ENCODE data around the gene SLAMF6.
"Not testable (repeated sequence)": the region's sequence is repeated elsewhere in the genome, so short reads cannot be mapped to it uniquely, and the experiment has no call there.

SLAMF6 gene

DNA sequence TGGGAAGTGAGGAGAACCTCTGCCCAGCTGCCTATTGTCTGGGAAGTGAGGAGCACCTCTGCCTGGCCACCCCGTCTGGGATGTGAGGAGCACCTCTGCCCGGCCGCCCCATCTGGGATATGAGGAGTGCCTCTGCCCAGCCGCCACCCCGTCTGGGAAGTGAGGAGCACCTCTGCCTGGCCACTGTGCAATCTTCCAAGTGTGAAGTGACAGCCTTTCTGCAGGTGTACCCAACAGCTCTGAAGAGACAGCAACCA lies 9.4 kb upstream of the SLAMF6 start:
- Mint-ChIP-seq H3K36me3 (peaks cover 17% of the 10 kb centered on the region), H3K4me1 (peaks cover 23% of the 10 kb centered on the region)
- H3K27me3 Mint-ChIP-seq, H3K4me3 Mint-ChIP-seq, H3K9me3 Mint-ChIP-seq, H3K27ac Mint-ChIP-seq: not testable (repeated sequence)

- H3K27ac Mint-ChIP-seq, H3K4me3 Mint-ChIP-seq, H3K9me3 Mint-ChIP-seq, H3K27me3 Mint-ChIP-seq: not testable (repeated sequence)
- Mint-ChIP-seq H3K36me3 (peaks cover 20% of the 10 kb centered on the region), H3K4me1 (peaks cover 23% of the 10 kb centered on the region)
Observed at GRCh38 chr1:160531809-160532556, 8.9 kb upstream of the SLAMF6 start.

DNA sequence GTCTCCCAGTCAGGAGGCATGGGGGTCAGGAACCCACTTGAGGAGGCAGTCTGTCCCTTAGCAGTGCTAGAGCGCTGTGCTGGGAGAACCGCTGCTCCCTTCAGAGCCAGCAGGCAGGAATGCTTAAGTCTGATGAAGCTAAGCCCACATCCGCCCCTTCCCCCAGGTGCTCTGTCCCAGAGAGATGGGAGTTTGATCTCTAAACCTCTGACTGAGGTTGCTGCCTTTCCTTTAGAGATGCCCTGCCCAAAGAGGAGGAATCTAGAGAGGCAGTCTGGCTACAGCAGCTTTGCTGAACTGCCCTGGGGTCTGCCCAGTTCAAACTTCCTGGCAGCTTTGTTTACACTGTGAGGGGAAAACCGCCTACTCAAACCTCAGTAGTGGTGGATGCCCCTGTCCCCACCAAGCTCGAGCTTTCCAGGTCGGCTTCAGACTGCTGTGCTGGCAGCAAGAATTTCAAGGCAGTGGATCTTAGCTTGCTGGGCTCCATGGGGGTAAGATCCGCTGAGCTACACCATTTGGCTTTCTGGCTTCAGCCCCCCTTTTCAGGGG lies 6.4 kb upstream of the SLAMF6 start:
- not testable (repeated sequence) for H3K4me3 Mint-ChIP-seq, H3K27ac Mint-ChIP-seq

GRCh38 chr1:160523789-160524188 lies 734 bp upstream of the SLAMF6 start:
- not testable (repeated sequence) for H3K27me3 Mint-ChIP-seq, H3K9me3 Mint-ChIP-seq
- H3K36me3 Mint-ChIP-seq, result peaks cover 29% of the 10 kb centered on the region
- peaks cover 68% of the 10 kb centered on the region for H3K4me1 Mint-ChIP-seq
- peak overlapping the region; percentile 56 for H3K4me3 Mint-ChIP-seq
- H3K27ac Mint-ChIP-seq, result peak overlapping the region; percentile 78

More for the DNA sequence above, 6.4 kb upstream of the SLAMF6 start:
- H3K27me3 Mint-ChIP-seq, H3K9me3 Mint-ChIP-seq: not testable (repeated sequence)
- Mint-ChIP-seq H3K4me1 (peaks cover 37% of the 10 kb centered on the region), H3K36me3 (peaks cover 19% of the 10 kb centered on the region)

- peaks cover 7% of the 10 kb centered on the region for H3K9me3 Mint-ChIP-seq
- H3K4me3 Mint-ChIP-seq, result peak overlapping the region; percentile 96
- H3K36me3 Mint-ChIP-seq, result peaks cover 32% of the 10 kb centered on the region
Observed at GRCh38 chr1:160522136-160522535, 919 bp downstream of the SLAMF6 start.

DNA sequence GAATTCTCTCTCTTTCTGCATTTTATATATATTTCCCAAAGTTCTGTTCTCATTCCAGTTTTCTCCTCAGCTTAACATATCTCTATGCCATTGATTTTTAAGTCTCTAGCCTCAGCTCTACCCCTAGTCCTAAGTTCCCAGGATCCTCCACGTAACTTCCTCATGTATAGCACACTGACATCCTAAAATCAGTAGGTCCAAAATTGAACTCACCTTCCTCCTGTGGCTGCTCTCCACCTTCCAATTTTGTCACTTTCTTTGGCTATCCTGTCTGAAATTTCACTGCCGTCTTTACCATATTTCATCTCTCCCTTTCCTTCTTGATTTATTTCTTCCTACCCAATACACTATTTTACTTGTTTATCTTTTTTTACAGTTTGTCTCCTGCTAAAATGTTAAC lies 1.5 kb downstream of the SLAMF6 start:
- Mint-ChIP-seq H3K36me3 (peaks cover 27% of the 10 kb centered on the region), H3K4me1 (peaks cover 85% of the 10 kb centered on the region), H3K27ac (peak overlapping the region; percentile 99), H3K27me3 (no peaks in the 10 kb centered on the region), H3K4me3 (peak overlapping the region; percentile 96), H3K9me3 (peaks cover under 1% of the 10 kb centered on the region)

More at GRCh38 chr1:160522136-160522535, 919 bp downstream of the SLAMF6 start:
- no peaks in the 10 kb centered on the region for H3K27me3 Mint-ChIP-seq
- peak overlapping the region; percentile 99 for H3K27ac Mint-ChIP-seq
- H3K4me1 Mint-ChIP-seq, result peaks cover 83% of the 10 kb centered on the region

DNA sequence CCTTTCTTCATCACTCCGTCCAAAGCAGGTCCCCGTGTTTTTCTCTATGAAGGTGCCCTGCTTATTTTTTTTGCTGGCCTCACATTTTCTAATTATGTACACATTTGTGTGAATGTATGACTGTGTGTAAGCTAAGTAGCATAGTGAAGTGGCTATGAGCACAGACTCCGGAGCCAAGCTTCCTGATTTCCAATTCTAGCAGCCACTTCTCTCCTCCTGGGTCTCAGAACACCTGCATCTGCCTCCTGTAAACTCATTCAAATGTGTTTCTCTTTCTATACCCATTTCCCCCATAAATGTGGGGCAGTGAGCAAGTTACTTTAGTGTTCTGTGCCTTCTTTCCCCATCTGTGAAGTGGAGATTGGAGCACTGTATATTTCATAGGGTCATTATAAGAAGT lies 2.1 kb downstream of the SLAMF6 start:
- Mint-ChIP-seq H3K27me3 (no peaks in the 10 kb centered on the region), H3K4me1 (peaks cover 89% of the 10 kb centered on the region), H3K4me3 (peak overlapping the region; percentile 96), H3K27ac (peak overlapping the region; percentile 99), H3K9me3 (no peaks in the 10 kb centered on the region), H3K36me3 (peaks cover 27% of the 10 kb centered on the region)

DNA sequence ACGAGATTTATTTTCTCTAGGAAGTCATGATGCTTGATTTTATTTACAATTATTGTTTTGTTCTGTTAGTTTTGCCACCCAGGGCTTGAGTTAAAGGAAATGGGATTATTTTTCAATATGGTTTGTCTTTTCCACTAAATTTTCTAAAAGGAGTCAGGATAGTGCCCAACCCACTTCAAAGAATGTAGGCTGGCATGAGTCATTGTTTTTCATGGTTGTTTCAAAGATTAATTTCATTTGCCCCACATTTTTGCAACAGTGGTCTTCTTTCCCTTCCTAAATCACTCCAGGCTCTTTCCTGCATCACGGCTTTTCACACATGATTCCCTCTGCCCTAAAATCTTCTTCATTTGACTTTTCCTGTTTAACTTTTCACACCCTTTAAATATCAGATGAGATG lies 2.5 kb downstream of the SLAMF6 start:
- H3K9me3 Mint-ChIP-seq, result no peaks in the 10 kb centered on the region

GRCh38 chr1:160519642-160520435 lies 3.2 kb downstream of the SLAMF6 start:
- Mint-ChIP-seq H3K27me3 (no peaks in the 10 kb centered on the region), H3K4me3 (peak overlapping the region; percentile 96), H3K36me3 (peaks cover 28% of the 10 kb centered on the region), H3K27ac (peak overlapping the region; percentile 99), H3K4me1 (peaks cover 95% of the 10 kb centered on the region), H3K9me3 (no peaks in the 10 kb centered on the region)

More for the DNA sequence above, 2.5 kb downstream of the SLAMF6 start:
- peak overlapping the region; percentile 96 for H3K4me3 Mint-ChIP-seq
- H3K27ac Mint-ChIP-seq, result peak overlapping the region; percentile 99
- H3K36me3 Mint-ChIP-seq, result peaks cover 27% of the 10 kb centered on the region
- H3K4me1 Mint-ChIP-seq, result peaks cover 94% of the 10 kb centered on the region
- H3K27me3 Mint-ChIP-seq, result no peaks in the 10 kb centered on the region

DNA sequence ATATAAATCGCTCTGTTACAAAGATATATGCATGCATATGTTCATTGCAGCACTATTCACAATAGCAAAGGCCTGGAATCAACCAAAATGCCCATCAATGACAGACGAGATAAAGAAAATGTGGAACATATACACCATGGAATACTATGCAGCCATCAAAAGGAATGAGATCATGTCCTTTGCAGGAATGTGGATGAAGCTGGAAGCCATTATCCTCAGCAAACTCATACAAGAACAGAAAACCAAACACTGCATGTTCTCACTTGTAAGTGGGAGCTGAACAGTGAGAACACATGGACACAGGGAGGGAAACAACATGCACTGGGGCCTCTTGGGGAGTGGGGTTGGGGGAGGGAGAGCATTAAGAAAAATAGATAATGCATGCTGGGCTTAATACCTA lies 5.5 kb downstream of the SLAMF6 start:
- H3K27me3 Mint-ChIP-seq, H3K9me3 Mint-ChIP-seq: not testable (repeated sequence)
- peaks cover 43% of the 10 kb centered on the region for H3K36me3 Mint-ChIP-seq
- peak overlapping the region; percentile 59 for H3K4me3 Mint-ChIP-seq
- H3K27ac Mint-ChIP-seq, result peak overlapping the region; percentile 92
- peaks cover 99% of the 10 kb centered on the region for H3K4me1 Mint-ChIP-seq

DNA sequence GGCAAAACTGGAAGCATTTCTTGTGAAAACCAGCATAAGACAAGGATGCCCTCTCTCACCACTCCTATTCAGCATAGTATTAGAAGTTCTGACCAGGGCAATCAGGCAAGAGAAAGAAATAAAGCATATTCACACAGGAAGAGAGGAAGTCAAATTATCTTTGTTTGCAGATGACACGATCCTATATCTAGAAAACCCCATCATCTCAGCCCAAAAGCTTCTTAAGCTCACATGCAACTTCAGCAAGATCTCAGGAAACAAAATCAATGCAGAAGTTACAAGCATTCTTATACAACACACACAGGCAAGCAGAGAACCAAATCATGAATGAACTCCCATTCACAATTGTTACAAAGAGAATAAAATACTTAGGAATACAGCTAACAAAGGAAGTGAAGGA lies 7.1 kb downstream of the SLAMF6 start:
- H3K4me1 Mint-ChIP-seq, result peaks cover 88% of the 10 kb centered on the region
- H3K9me3 Mint-ChIP-seq, H3K27me3 Mint-ChIP-seq: not testable (repeated sequence)
- peaks cover 44% of the 10 kb centered on the region for H3K36me3 Mint-ChIP-seq
- peak overlapping the region; percentile 74 for H3K4me3 Mint-ChIP-seq
- H3K27ac Mint-ChIP-seq, result peak overlapping the region; percentile 92

GRCh38 chr1:160504651-160505050 lies 18.4 kb downstream of the SLAMF6 start:
- no peak overlapping the region for H3K4me3 Mint-ChIP-seq
- H3K36me3 Mint-ChIP-seq, result peaks cover 61% of the 10 kb centered on the region
- H3K4me1 Mint-ChIP-seq, result peaks cover 85% of the 10 kb centered on the region
- no peaks in the 10 kb centered on the region for H3K27me3 Mint-ChIP-seq
- H3K27ac Mint-ChIP-seq, result peak overlapping the region; percentile 24
- peaks cover 10% of the 10 kb centered on the region for H3K9me3 Mint-ChIP-seq

GRCh38 chr1:160503087-160503486 lies 20.0 kb downstream of the SLAMF6 start:
- Mint-ChIP-seq H3K9me3 (peaks cover 15% of the 10 kb centered on the region), H3K27me3 (no peaks in the 10 kb centered on the region), H3K36me3 (peaks cover 62% of the 10 kb centered on the region), H3K27ac (peak overlapping the region; percentile 52), H3K4me3 (no peak overlapping the region), H3K4me1 (peaks cover 87% of the 10 kb centered on the region)

DNA sequence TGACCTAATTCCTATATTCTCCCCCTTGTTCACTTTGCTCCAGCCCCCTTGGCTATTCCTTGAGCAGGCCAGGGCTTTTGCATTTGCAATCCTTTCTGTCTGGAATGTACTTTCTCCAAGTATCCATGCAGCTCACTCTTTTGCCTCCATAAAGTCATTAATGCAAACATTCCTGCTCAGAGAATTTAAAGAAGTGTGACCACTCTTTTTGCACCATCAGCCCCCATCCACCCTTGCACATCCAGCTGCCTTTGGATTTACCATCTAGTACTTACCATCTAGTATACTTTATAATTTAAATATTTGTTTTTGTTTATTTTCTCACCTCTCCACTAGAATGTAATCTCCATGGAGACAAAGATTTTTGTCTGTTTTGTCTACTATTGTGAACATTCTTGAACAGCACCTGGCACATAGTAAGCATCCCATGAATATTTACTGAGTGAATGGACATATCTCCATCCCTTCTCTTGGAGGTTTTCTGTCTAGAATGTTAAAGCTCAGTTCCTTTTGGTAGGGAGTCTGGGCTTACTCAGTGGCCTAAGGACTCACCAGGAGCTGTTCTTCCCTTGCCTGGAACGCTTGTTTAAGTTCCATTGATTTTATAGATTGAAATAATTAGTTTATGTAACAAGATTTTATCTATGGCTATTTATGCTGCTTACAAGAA lies 22.6 kb downstream of the SLAMF6 start:
- H3K27me3 Mint-ChIP-seq, result no peaks in the 10 kb centered on the region
- H3K36me3 Mint-ChIP-seq, result peaks cover 50% of the 10 kb centered on the region
- peak overlapping the region; percentile 44 for H3K27ac Mint-ChIP-seq
- H3K9me3 Mint-ChIP-seq, result peaks cover 5% of the 10 kb centered on the region
- H3K4me3 Mint-ChIP-seq, result no peak overlapping the region
- peaks cover 82% of the 10 kb centered on the region for H3K4me1 Mint-ChIP-seq

DNA sequence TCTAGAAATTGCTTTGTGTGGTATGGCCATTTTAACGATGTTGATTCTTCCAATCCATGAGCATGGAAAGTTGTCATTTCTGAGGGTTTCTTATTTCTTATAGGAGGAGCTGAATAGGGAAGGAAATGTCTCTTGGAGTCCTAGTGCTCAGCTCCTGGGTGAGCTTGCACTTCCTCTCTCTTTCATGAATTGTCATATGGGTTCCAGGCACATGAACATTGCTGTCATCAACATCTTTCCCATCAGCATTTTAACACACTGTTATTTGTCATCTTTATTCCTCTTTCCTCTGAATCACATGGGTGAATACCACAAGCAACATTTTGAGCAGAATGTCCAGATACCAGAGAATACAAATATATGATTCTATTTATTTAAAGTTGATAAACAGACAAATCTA lies 23.4 kb downstream of the SLAMF6 start:
- no peak overlapping the region for H3K4me3 Mint-ChIP-seq
- peaks cover 83% of the 10 kb centered on the region for H3K4me1 Mint-ChIP-seq
- peaks cover 54% of the 10 kb centered on the region for H3K36me3 Mint-ChIP-seq
- no peak overlapping the region for H3K27ac Mint-ChIP-seq
- peaks cover 5% of the 10 kb centered on the region for H3K9me3 Mint-ChIP-seq
- H3K27me3 Mint-ChIP-seq, result no peaks in the 10 kb centered on the region

Measured in activated naive CD4-positive, alpha-beta T cell treated with anti-CD3 and anti-CD28 coated beads, Interleukin-2, amount 50 U/mL, for 24 hours (primary cell).